KOPT-K1 (cell line): ENCODE measurements around the gene AASS.

ENCODE experiments used
- H3K27ac ChIP-seq: fragments of 200-600 bp; sonication (generic); 2 replicates; pipeline ENCODE4 v1.5.1; 2016; ENCODE audit warnings: antibody characterized with exemption, mild to moderate bottlenecking, low read depth, low read length; ENCODE audit not compliant: poor library complexity, severe bottlenecking
- H3K36me3 ChIP-seq: fragments of 200-600 bp; sonication (generic); 2 replicates; pipeline ENCODE4 v1.5.1; 2017; ENCODE audit warnings: antibody characterized with exemption, mild to moderate bottlenecking, low read length, moderate library complexity; ENCODE audit not compliant: insufficient read depth
- H3K9me3 ChIP-seq: fragments of 200-600 bp; sonication (generic); 2 replicates; pipeline ENCODE4 v1.5.1; 2017; ENCODE audit warnings: antibody characterized with exemption, low read length, mild to moderate bottlenecking; ENCODE audit not compliant: insufficient read depth, poor library complexity, severe bottlenecking

AASS gene

DNA sequence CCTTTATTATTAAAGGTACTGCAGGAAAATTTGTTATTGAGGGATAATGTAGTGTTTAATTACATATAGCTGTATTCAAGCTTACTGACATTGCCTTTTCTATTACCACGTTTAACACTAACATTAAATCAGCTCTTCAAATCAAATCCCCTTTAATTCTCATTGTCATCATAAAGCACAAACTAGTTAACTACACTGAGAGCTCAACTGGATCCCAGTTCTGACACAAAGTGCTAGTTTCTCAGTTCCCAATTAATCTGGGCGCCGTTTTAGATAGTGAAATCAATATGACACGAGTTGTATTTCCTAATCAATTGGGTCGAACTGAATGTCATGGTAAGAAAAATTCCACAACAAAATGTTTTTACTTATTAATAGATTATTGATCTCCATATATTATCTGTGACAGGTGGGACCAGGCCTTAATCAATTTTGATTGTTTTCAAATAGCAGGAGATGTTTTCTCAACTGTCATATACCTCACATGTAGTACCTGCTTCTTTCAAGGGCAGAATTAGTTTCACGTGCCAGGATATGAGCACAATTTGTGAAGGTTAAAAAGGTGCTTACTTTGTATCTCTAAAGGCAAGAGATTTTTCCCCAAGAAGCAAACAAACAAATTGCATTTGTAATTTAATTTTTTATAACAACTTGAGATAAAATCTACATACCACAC, 71.0 kb downstream of the AASS start:
- Histone ChIP-seq H3K36me3 (no peaks in the 10 kb centered on the region), H3K27ac (no peak overlapping the region), H3K9me3 (no peaks in the 10 kb centered on the region)

DNA sequence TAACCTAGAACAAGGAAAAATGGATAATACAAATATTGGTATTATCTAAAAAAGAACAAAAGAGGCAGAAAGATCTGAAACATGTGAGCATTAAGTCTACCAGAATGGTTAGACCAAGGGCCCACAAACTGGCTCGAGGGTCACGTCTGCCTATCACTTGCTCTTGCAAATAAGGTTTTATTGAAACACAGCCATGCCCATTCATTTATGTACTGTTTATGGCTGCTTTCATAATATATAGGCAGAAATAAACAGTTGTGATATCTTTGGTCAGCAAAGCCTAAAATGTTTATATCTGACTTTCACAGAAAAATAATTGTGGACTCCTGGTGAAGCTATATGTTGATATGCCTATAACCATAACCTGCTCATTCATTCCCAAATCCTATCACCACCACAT, 71.8 kb downstream of the AASS start:
- Histone ChIP-seq H3K36me3 (no peaks in the 10 kb centered on the region), H3K9me3 (no peaks in the 10 kb centered on the region), H3K27ac (no peak overlapping the region)

DNA sequence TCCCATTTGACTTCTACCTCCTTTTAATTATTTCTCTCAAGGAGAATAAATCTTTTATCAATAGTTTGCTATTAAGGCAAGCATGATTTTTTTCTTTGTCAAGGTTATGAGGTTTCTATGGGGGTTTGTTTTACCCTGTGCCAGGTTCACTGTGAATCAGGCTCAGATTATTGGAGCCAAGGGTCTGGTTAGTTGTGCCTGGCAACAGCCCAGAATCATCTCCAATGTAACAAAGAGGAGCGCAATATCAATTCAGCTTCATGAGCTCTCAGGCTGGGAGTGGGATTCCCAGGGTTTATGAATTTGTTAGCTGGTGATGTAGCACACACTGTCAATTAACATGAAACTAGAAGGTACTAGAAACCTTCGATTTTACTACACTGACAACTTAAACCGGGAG, 73.2 kb downstream of the AASS start:
- Histone ChIP-seq H3K9me3 (no peaks in the 10 kb centered on the region), H3K36me3 (no peaks in the 10 kb centered on the region), H3K27ac (no peak overlapping the region)

DNA sequence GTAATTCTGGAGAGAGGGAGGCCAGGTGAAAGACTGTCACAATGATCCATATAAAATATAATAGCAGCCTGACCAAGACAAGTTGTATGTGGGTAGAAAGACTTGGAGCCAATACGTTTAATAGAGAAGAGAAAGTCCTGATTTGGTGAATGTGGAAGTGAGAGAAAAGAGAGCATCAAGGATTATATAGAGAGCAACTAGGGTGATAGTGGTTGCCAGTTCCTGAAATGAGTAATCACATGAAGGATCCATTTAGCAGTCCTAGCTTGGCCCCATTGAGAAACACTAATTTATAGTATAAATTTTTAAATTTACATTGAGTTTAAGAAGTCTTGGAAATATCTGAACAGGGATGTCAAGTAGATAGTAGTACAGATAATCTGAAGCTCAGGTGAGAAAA, 74.0 kb downstream of the AASS start:
- Histone ChIP-seq H3K36me3 (no peaks in the 10 kb centered on the region), H3K9me3 (no peaks in the 10 kb centered on the region), H3K27ac (no peak overlapping the region)

DNA sequence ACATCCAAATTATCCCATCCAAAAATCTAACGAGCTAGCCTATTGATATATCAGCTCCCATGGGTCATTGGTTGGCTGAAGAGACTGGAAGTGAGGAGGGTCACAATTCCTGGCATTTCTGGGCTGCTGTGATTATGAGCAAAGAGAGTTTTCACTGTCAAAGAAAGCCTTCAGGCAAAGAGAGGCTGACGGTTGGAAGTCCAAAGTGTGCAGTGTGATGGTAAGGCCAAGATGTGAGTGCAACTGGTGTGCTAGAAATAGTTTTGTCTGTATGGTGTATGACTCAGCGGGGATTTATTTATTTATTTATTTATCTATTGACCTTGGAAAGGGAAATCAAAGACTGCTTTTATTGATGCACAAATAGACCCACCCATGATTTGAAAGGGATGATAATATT, 75.0 kb downstream of the AASS start:
- Histone ChIP-seq H3K27ac (no peak overlapping the region), H3K9me3 (no peaks in the 10 kb centered on the region), H3K36me3 (no peaks in the 10 kb centered on the region)

DNA sequence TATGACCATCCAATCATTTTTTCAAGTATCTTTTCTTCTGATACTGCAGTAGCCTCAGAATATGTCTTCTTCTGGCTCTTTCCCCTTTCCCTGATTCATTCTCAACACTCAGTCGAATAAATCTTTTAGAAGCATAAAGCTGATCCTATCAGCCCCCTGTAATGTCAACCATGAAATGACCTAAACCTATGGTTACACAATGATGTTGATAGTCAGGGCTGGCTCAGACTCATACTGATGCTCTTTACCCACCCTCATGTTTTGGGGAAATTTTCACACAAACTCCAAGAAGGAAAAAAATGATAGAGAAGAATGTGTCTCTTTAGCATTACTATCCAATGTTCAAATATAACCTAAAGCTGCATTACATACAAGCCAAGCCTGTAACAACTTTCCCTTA, 76.0 kb downstream of the AASS start:
- no peaks in the 10 kb centered on the region for H3K9me3 ChIP-seq
- H3K36me3 ChIP-seq, result no peaks in the 10 kb centered on the region
- H3K27ac ChIP-seq, result no peak overlapping the region

DNA sequence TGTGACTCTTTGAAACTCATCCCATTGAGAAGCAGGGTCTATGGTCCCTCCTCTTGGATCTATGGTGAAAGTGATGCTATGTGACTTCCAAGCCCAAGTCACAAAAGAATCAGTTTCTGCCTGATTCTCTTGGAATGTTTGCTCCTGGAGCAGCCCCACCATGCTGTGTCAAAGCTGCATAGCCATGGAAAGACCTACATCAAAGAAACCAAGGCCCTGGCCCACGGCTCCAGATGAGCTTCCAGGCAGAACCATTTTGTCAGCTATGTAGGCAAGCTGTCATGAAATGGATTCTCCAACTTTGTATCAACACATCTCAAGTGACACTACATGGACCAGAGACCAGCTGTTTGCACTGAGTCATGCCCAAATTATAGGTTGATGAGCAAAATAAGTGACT, 77.0 kb downstream of the AASS start:
- no peaks in the 10 kb centered on the region for H3K9me3 ChIP-seq
- H3K27ac ChIP-seq, result no peak overlapping the region
- no peaks in the 10 kb centered on the region for H3K36me3 ChIP-seq

DNA sequence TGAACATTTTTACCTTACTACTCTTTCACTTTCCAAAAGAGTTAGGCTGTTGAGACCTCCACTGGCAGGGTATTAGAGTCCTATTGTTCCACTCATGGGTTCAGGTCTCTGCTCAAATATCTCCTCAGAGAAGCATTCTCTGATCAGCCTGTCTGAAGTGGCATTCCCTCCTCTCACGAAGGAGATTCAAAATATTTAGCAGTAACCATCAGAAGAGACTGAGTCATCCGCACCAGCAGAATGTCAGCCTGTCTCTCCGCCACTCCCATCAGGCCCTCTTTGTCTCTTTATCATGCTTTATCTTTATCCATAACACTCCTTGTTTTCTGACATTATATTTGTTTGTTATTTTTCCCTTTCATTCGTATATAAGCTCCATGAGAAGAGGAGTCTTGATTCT, 79.1 kb downstream of the AASS start:
- Histone ChIP-seq H3K36me3 (no peaks in the 10 kb centered on the region), H3K27ac (no peak overlapping the region), H3K9me3 (no peaks in the 10 kb centered on the region)

DNA sequence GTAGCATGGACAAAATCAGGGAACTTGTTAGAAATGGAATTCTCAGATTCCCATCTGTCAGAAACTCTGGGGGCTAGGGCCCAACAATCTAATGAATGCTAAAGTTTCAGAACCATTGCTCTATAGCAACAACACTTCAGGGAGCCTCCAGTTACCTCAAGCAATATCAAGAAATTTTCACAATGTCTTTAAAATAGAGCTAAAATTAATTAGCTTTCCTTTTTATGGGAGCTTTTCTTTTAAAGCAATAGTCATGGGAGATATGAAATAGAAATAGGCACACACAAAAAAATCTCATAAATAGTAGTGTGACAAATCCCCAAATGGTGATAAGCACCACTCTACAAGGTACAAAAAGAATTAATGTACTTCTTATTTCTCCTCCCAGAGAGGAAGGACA, 80.9 kb downstream of the AASS start:
- no peaks in the 10 kb centered on the region for H3K36me3 ChIP-seq

DNA sequence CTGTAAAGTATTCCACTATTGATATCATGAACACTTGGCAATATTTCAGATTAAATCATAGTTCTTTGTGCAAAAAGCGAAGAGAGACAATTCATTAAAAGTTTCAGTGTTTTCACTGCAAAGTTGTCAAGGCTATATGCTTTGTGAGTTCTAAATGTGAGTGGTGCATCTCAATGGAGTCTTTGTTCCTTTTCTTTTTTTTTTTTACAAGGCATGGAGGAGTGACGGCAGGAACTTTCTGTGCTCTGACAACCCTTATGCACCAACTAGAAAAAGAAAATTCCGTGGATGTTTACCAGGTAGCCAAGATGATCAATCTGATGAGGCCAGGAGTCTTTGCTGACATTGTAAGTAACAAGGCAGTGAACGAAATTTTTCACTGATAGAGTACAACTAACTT, 84.5 kb downstream of the AASS start:
- H3K36me3 ChIP-seq, result no peaks in the 10 kb centered on the region
- H3K27ac ChIP-seq, result no peak overlapping the region
- H3K9me3 ChIP-seq, result no peaks in the 10 kb centered on the region

More for the DNA sequence above, 80.9 kb downstream of the AASS start:
- H3K9me3 ChIP-seq, result no peaks in the 10 kb centered on the region
- H3K27ac ChIP-seq, result no peak overlapping the region

DNA sequence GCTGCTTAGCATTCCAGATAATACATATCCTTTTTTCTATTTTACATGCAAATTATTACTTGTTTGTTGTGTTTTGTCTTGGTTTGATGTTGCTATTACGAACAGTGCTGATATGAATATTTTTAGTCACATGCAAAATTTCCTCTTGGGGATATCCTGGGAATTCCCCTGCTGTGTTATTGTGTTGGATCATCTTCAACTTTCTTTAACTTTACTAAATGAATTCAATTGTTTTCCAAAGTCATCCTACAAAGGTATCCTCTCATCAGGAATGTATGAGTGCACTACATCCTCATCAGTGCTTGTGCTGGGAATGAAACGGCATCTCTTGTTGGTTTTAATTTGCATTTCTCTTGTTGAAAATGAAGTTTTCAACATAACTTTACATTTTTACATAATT, 87.1 kb downstream of the AASS start:
- no peaks in the 10 kb centered on the region for H3K9me3 ChIP-seq
- H3K27ac ChIP-seq, result no peak overlapping the region
- H3K36me3 ChIP-seq, result no peaks in the 10 kb centered on the region

DNA sequence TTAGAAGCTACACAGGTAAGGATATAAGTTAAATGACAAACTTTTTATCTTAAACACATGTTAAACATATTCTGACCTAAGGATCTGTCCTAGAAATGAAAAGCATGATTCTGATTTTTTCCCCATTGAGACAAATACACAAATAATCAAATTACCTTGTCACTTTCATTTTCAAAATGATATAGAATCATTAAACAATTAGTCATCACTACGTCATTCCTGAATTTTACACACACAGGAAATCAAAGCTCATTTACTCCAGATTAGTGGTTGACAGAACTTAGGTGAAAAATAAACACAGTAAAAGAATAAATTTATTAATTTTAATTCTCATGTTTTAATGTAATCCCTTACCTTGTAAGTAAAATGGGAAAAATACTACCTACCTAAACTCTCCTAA, 89.0 kb downstream of the AASS start:
- H3K36me3 ChIP-seq, result no peaks in the 10 kb centered on the region
- H3K27ac ChIP-seq, result no peak overlapping the region
- H3K9me3 ChIP-seq, result no peaks in the 10 kb centered on the region

DNA sequence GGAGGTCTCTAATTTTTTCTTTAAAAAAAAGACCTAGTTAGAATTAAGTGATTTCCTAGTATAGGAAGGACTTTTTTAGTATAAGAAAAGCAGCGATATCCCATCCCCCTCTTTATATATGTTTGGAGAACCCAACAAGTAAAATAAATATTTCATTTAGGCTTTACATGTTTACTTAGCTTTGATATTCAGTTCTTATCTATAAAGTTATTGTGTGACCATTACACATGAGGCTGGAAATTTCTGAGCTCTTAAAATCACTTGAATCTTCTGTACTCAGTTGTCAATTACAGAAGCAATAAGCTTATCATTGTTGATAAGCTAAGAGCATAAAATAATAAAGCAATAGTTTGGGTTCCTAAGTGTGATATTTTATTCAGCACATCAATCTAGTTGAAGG, 89.7 kb downstream of the AASS start:
- H3K9me3 ChIP-seq, result no peaks in the 10 kb centered on the region
- no peaks in the 10 kb centered on the region for H3K36me3 ChIP-seq
- no peak overlapping the region for H3K27ac ChIP-seq

DNA sequence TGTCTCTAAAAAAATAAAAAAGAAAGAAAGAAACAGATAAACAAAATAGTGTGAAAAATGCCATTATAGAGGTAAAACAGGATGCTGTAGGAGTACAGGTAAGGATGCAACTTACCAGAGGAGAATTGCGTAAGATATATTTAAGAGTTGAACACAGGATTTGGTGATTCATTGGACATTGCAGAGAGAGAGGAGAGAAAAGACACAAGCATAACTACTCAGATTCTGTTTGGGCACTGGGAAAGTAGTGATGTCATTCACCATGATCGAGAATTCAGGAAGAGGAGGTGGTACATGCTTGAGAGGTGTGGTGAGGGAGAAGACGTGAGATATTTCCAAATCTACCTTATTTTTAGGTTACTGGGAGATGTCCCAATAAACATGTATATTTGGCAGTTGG, 97.6 kb downstream of the AASS start:
- no peak overlapping the region for H3K27ac ChIP-seq
- no peaks in the 10 kb centered on the region for H3K36me3 ChIP-seq
- no peaks in the 10 kb centered on the region for H3K9me3 ChIP-seq

DNA sequence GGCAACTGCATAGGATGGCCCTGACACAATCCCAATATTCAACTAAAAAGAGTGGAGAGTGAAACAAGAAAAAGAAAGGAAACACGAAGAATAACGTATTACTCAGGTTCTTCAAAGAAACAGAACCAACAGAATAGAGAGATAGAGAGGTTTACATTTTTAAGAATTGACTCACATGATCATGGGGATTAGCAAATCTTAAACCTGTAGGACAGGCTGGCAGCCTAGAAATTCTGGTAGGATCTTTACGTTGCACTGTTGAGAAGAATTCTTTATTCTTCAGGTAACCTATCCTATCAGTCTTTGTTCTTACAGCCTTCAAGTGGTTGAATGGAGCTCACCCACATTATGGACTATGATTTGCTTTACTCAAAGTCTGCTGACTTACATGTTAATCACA, 103.9 kb downstream of the AASS start:
- Histone ChIP-seq H3K27ac (no peak overlapping the region), H3K36me3 (no peaks in the 10 kb centered on the region), H3K9me3 (no peaks in the 10 kb centered on the region)

DNA sequence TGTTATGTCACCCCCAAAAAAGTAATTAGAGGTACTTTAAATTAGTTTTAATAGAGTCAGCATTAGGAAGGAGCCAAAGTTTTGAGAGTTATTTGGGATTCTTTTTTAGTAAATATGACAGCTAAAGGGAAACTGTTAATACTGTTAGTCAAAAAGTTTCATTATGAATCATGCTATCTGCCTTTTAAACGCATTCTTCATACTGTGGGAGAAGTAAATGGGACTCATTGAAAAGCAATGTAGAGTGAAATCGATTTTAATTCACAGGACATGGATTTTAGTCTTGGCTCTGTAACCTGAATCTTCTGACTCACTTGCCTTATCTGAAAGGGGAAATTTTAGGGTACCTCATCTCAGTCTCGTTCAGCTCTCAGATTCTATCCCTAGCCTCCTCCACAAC, 105.1 kb downstream of the AASS start:
- Histone ChIP-seq H3K27ac (no peak overlapping the region), H3K9me3 (no peaks in the 10 kb centered on the region), H3K36me3 (no peaks in the 10 kb centered on the region)
